ENCODE results near the gene C2CD2L.

The C2CD2L gene

DNA sequence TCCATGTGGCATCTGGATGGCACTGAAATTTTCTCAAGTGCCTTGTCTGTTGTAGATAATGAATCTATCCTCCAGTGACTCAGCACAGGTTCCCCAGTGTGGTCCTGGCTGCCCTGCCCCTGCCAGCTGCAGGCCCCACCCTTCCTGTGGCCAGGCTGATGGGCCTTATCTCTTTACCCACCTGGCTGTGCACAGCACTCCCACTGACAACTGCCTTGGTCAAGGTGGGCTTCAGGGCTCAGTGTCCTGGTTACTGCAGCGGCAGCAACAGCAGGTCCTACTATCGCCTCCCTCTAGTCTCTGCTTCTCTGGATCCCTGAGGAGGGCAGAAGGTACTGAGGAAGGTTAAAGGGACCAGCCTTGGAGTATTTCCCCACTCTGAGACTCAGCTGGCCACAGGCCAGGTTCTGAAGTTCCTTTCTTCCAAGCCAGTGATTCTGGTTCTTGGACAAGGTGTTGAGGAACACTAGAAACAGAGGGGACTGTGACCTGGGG lies 19.4 kb upstream of the C2CD2L start:
- Histone ChIP-seq H3K36me3 (replicated peaks) (peaks cover 24% of the 10 kb centered on the region), H3K4me3 (no peak overlapping the region), H3K27me3 (ENCODE audit: low read depth) (no peaks in the 10 kb centered on the region), H3K9me3 (no peaks in the 10 kb centered on the region), H3K4me1 (peaks cover 18% of the 10 kb centered on the region)
- in situ Hi-C loops (cut with MboI; ENCODE audit: low sequenced_read_pairs) = no loop called here
- no peak for DNase-seq (ENCODE audit: low spot score in 2 of 2)

DNA sequence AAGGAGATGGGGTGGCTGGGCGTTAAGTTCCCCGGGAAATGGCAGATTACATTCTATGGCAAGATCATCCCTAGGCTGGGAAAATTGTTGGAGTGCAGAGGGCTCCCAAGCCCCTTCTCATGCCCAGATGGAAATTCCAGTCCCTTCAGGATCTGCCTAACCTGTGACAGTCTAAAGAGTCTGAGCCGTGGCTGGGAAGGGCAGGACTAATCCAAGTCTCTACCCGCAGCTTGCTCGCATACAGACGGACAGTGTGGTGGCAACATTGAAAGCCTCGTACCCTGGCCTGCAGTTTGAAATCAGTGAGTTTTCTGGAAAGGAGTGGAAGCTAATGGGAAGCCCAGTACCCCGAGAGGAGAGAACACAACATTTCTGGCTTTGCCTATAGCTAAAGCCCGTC lies 18.7 kb upstream of the C2CD2L start:
- no peaks in the 10 kb centered on the region for H3K27me3 ChIP-seq (ENCODE audit: low read depth)
- no peak for DNase-seq (ENCODE audit: low spot score in 2 of 2)
- no peak overlapping the region for H3K4me3 ChIP-seq
- in situ Hi-C loops (cut with MboI; ENCODE audit: low sequenced_read_pairs) = no loop called here
- H3K4me1 ChIP-seq = peaks cover 20% of the 10 kb centered on the region
- H3K36me3 ChIP-seq (replicated peaks) = peaks cover 30% of the 10 kb centered on the region
- H3K9me3 ChIP-seq = no peaks in the 10 kb centered on the region

DNA sequence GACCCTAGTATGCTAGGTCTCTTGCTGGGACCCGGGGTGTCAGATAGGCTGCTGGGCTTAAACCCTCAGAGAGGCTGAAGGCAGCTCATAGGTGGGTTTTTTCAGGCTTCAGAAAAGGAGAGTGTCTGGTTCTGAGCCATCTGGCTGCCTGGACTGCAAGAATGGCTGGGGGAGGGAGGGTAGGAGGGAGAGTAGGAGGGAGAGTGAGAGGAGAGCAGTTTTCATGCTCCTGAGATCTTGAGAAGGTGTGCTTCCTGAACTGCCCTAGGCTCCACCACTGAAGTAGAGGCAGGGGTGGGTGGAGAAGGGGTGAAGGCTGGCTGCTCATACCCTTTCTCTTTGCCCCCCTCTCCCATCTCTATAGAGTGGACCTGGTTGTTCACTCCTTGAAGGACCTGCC lies 17.8 kb upstream of the C2CD2L start:
- Histone ChIP-seq H3K4me3 (no peak overlapping the region), H3K4me1 (peaks cover 18% of the 10 kb centered on the region), H3K9me3 (no peaks in the 10 kb centered on the region), H3K27me3 (ENCODE audit: low read depth) (no peaks in the 10 kb centered on the region), H3K36me3 (replicated peaks) (peaks cover 39% of the 10 kb centered on the region)
- DNase-seq (ENCODE audit: low spot score in 2 of 2) = no peak
- in situ Hi-C loops (cut with MboI; ENCODE audit: low sequenced_read_pairs) = no loop called here

DNA sequence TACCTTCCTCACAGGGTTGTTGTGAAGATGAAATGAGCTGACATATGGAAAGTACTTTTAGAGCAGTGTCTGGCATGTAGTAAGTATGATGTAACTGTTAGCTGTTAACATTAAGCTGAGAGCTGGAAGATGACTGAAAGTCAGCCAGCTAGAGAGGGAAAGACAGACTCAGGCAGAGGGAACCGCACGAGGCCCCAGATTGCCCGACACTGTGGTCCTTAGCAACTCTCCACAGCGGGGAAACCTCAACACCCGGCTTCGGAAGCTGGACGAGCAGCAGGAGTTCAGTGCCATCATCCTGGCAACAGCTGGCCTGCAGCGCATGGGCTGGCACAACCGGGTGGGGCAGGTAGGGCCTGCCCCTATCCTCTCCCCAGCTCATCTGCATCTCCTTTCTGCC lies 16.0 kb upstream of the C2CD2L start:
- no peak for DNase-seq (ENCODE audit: low spot score in 2 of 2)
- peaks cover 49% of the 10 kb centered on the region for H3K36me3 ChIP-seq (replicated peaks)
- in situ Hi-C loops (cut with MboI; ENCODE audit: low sequenced_read_pairs) = no loop called here
- no peaks in the 10 kb centered on the region for H3K27me3 ChIP-seq (ENCODE audit: low read depth)
- H3K9me3 ChIP-seq = no peaks in the 10 kb centered on the region
- no peak overlapping the region for H3K4me3 ChIP-seq
- H3K4me1 ChIP-seq = peaks cover 16% of the 10 kb centered on the region

DNA sequence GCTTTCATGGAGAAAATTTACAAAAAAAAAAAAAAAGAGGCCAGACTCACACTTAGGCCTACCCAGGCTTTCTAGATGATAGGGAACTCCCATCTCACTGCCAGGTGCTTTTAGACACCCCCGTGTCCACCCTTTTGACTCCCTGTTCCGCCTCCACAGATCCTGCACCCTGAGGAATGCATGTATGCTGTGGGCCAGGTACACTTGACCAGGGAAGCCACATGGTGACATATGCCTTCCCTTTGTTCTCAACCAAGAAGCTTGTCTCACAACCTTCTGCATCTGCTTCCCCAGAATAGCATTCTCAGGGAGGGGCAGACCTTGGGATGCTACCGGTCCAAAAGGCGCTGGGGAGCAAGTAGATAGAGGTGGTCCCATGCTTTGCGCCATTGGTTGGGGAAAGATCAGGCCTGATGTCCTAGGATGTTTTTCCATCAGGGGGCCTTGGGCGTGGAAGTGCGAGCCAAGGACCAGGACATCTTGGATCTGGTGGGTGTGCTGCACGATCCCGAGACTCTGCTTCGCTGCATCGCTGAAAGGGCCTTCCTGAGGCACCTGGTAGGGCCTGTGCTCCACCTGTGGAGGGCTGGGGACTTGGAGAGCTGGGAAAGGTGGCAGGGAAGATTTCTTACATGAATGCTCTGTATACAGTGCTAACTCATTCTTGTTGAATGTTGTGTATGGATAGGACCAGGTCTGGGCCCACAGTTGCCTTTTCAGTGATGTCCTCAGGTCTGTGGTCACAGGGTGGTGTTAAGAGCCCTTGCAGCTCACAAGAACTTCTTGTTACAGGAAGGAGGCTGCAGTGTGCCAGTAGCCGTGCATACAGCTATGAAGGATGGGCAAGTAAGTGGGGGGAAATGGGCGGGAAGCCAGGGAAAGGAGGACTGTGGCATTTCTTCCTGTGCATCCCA lies 14.9 kb upstream of the C2CD2L start:
- DNase-seq (ENCODE audit: low spot score in 2 of 2) = peak in 1 of 2 experiments; percentile 50
- Histone ChIP-seq H3K4me3 (peak overlapping the region; percentile 92), H3K4me1 (peaks cover 15% of the 10 kb centered on the region), H3K9me3 (no peaks in the 10 kb centered on the region), H3K36me3 (replicated peaks) (peaks cover 59% of the 10 kb centered on the region), H3K27me3 (ENCODE audit: low read depth) (no peaks in the 10 kb centered on the region)
- in situ Hi-C loops (cut with MboI; ENCODE audit: low sequenced_read_pairs) = no loop called here

DNA sequence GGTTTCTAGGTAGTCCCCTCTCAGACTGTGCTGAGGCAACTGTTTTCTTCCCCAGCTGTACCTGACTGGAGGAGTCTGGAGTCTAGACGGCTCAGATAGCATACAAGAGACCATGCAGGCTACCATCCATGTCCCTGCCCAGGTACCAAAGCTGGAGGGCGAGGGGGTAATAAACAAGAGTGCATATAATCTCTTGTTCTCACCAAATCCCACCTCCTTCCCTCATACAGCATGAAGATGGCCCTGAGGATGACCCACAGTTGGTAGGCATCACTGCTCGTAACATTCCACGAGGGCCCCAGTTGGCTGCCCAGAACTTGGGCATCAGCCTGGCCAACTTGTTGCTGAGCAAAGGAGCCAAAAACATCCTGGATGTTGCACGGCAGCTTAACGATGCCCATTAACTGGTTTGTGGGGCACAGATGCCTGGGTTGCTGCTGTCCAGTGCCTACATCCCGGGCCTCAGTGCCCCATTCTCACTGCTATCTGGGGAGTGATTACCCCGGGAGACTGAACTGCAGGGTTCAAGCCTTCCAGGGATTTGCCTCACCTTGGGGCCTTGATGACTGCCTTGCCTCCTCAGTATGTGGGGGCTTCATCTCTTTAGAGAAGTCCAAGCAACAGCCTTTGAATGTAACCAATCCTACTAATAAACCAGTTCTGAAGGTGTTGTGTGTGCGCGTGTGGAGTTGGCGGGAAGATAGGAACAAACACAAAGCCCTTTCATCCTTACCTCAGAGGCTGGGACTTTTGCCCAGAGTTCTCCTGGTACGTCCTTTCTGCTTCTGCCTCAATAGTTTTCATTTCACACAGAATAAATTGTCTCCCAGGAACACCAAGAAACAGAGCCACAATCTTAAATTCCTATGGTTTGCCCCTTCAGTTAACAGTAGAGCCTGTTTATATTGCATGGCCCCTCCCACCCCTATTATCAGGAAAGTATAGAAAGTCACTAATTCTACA lies 14.0 kb upstream of the C2CD2L start:
- peak in 1 of 2 experiments; percentile 26 for DNase-seq (ENCODE audit: low spot score in 2 of 2)
- Histone ChIP-seq H3K27me3 (ENCODE audit: low read depth) (no peaks in the 10 kb centered on the region), H3K9me3 (no peaks in the 10 kb centered on the region), H3K4me3 (peak overlapping the region; percentile 92), H3K36me3 (replicated peaks) (peaks cover 69% of the 10 kb centered on the region), H3K4me1 (peaks cover 15% of the 10 kb centered on the region)
- in situ Hi-C loops (cut with MboI; ENCODE audit: low sequenced_read_pairs) = no loop called here

DNA sequence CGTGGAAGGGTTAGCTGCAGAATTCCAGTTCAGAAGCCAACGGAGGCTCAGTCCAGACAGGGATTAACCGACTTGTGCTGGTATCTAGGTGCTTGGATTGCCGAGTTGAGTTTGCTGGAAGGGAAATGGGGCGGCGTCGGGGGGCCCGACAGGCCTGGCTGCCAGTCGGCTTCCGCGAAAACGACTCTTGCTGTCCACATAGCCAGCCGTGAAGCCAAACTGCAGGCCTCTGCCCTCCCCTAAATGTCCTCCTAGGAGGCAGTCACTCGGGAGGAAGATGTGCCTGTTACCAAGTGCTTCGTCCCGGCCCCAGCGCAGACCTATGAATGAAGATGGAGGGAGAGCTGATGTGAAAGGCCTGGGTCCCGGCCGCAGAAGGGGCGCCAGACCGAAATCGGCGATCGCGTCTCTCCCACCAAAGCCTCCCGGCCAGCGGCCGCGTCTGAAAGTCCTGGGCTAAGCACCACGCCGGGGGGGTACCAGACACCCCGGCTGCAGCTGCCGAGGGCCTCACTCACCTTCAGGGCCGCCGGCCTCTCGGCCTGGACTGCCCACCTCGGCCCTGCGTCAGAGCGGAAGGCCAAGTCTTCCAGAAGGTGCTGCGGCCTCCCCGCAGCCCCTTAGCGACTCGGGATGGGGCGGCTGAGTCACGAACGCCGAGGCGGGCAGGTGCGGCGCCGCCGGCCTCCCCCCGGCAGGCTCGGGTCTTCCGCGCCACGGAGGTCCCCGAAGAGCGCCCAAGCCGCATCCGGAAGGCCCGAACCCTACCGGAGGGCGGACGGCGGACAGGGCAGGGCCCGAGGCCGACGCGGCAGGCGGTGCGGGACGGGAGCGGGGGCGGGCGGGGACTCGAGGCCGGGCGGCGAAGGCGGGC lies 13.0 kb upstream of the C2CD2L start:
- no peaks in the 10 kb centered on the region for H3K27me3 ChIP-seq (ENCODE audit: low read depth)
- peaks cover 75% of the 10 kb centered on the region for H3K36me3 ChIP-seq (replicated peaks)
- H3K9me3 ChIP-seq = no peaks in the 10 kb centered on the region
- in situ Hi-C loops (cut with MboI; ENCODE audit: low sequenced_read_pairs) = no loop called here
- DNase-seq (ENCODE audit: low spot score in 2 of 2) = peak in 1 of 2 experiments; percentile 62
- H3K4me1 ChIP-seq = peaks cover 15% of the 10 kb centered on the region
- peak overlapping the region; percentile 92 for H3K4me3 ChIP-seq

DNA sequence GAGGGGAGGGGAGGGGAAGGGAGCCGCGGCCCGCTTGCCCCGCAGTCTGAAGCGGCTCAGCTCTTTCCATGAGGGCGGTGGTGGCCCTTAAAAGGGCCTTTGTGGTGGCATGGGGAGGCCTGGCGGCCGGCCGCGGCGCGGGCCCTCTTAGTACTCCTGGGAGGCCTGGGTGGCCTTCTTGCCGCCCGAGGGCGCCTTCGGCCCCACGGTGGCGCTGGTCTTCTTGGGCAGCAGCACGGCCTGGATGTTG lies 12.4 kb upstream of the C2CD2L start:
- no peaks in the 10 kb centered on the region for H3K9me3 ChIP-seq
- H3K4me3 ChIP-seq = peak overlapping the region; percentile 92
- peaks cover 74% of the 10 kb centered on the region for H3K36me3 ChIP-seq (replicated peaks)
- H3K27me3 ChIP-seq (ENCODE audit: low read depth) = no peaks in the 10 kb centered on the region
- peaks cover 15% of the 10 kb centered on the region for H3K4me1 ChIP-seq
- in situ Hi-C loops (cut with MboI; ENCODE audit: low sequenced_read_pairs) = loop anchor here (5.0 kb wide), 1 partner anchor 62 kb away; the partner anchor contains the start of gene SLC37A4
- peak in 1 of 2 experiments; percentile 68 for DNase-seq (ENCODE audit: low spot score in 2 of 2)

DNA sequence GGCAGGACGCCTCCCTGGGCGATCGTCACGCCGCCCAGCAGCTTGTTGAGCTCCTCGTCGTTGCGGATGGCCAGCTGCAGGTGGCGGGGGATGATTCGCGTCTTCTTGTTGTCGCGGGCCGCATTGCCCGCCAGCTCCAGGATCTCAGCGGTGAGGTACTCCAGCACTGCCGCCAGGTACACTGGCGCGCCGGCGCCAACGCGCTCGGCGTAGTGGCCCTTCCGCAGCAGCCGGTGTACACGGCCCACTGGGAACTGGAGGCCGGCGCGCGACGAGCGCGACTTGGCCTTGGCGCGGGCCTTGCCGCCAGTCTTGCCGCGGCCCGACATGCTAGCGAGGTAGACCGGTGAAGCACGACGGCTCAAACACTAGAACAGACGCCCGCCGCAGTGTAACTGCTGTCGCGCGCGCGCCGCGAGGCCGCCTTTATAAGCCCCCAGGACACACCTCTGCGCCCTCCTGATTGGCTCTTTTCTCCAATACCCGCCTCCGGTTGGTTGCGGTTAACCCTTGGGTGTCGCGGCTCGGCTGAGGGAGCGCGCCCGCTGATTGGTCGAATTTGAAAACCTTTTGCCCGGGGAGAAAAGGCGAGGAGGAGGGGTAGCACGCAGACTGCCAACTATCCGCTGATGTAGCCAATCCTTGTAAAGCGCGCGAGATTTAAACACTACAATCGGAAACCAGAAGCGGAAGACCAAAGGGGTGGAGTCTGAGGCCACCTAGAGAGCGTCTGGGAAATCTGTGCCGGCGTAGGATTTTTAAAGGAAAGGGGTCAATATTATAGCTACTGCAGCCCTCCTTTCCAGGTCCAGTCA lies 11.9 kb upstream of the C2CD2L start:
- in situ Hi-C loops (cut with MboI; ENCODE audit: low sequenced_read_pairs) = loop anchor here (5.0 kb wide), 1 partner anchor 63 kb away; the partner anchor contains the start of gene SLC37A4
- Histone ChIP-seq H3K27me3 (ENCODE audit: low read depth) (no peaks in the 10 kb centered on the region), H3K4me1 (peaks cover 20% of the 10 kb centered on the region), H3K9me3 (no peaks in the 10 kb centered on the region), H3K36me3 (replicated peaks) (peaks cover 74% of the 10 kb centered on the region), H3K4me3 (peak overlapping the region; percentile 92)
- DNase-seq (ENCODE audit: low spot score in 2 of 2) = peak; percentile 99

DNA sequence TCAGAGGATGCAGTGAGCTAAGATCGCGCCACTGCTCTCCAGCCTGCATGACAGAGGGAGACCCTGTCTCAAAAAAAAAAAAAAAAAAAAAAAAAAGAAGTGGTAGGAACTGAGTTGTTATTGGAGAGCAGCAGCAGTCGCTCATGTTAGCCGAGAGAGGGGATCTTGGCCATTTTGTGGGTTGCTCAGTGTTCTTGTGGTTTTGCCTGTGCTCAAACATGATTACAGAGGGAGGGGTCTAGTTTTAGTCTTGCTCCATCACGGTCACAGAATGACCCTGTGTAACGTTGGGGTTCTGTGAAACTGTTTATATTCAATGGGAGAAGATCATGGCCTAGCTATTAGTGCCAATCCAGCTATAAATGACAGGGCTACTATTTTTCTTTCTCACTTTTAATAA lies 7.4 kb upstream of the C2CD2L start:
- in situ Hi-C loops (cut with MboI; ENCODE audit: low sequenced_read_pairs) = loop anchor here (5.0 kb wide), 2 partner anchors 67 to 98 kb away; partner anchors contain the start of gene SLC37A4

DNA sequence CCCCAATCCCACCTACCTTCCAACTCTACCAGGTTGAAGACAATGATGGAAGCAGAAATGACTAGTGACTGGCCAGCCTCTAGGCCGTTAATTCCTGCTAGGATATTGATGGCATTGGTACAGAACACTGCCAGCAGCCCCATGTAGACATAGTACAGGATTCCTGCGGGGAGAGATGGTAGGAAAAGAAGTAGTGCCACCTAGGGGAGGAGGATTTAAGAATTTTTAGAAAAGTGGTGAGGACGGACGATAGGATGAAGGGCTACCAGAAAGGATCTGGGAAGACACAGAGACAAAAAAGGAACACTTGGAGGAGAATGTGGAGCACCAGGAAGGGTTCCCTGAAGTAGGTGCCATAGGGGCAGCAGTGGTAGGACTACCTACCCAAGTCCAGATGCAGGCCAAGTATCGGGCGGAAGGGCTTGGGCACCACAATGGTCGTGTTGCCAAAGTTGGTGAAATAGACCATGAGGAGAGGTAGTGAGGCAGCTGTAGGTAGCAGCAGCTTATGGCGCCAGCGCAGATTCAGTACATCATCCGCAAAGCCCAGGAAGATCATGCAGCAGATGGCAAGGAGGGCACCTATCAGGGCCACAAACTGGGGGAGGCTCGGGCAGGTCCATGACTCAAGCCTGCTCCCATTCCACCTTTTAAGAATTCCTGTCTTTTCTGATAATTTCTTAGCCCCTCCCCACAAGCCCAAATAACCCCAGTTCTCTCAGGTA lies 6.7 kb upstream of the C2CD2L start:
- Histone ChIP-seq H3K36me3 (replicated peaks) (peaks cover 30% of the 10 kb centered on the region), H3K9me3 (no peaks in the 10 kb centered on the region), H3K4me3 (peak overlapping the region; percentile 71), H3K4me1 (peaks cover 20% of the 10 kb centered on the region), H3K27me3 (ENCODE audit: low read depth) (no peaks in the 10 kb centered on the region)
- DNase-seq (ENCODE audit: low spot score in 2 of 2) = peak; percentile 54 to 60
- in situ Hi-C loops (cut with MboI; ENCODE audit: low sequenced_read_pairs) = loop anchor here (5.0 kb wide), 1 partner anchor 97 kb away; no protein-coding TSS in a partner anchor

More for the DNA sequence above, 7.4 kb upstream of the C2CD2L start:
- no peak overlapping the region for H3K4me3 ChIP-seq
- H3K4me1 ChIP-seq = peaks cover 20% of the 10 kb centered on the region
- no peak for DNase-seq (ENCODE audit: low spot score in 2 of 2)
- no peaks in the 10 kb centered on the region for H3K27me3 ChIP-seq (ENCODE audit: low read depth)
- peaks cover 34% of the 10 kb centered on the region for H3K36me3 ChIP-seq (replicated peaks)
- H3K9me3 ChIP-seq = no peaks in the 10 kb centered on the region
